GM12878 (cell line): ENCODE measurements around the gene PLA2G4A. TPM values are rescaled to one million over a fixed set of nuclear protein-coding genes. Genes with fewer than 3 reads are reported as not detected.

Experiments
- ATAC-seq: fragments of 200-7000 bp; cut with Tn5 transposase; 3 replicates; pipeline ENCODE4 v1.9.1; 2020; ENCODE audit warnings: mild to moderate bottlenecking, moderate library complexity
- BruUV-seq: library from RNA; stranded (reverse); fragments of 400-500 nt; replicated peaks from 2 replicates; lab custom pipeline; 2021; lab: Mats Ljungman, UMichigan
- CTCF ChIA-PET: fragments of 300-600 bp; sonication (Branson Sonifier 250); formaldehyde crosslinking; extraction: SDS; loops from one replicate; lab custom pipeline; 2021; ENCODE audit warnings: inconsistent platforms; lab: Yijun Ruan, JAX
- POLR2A ChIA-PET: fragments of 350-600 bp; formaldehyde crosslinking; extraction: SDS; loops from one replicate; lab custom pipeline; 2021; ENCODE audit warnings: inconsistent platforms; lab: Charles Lee
- RAD21 ChIA-PET: fragments of 300-600 bp; sonication (Branson Sonifier 250); formaldehyde crosslinking; loops from one replicate; lab custom pipeline; 2023; ENCODE audit warnings: antibody characterized with exemption; ENCODE audit not compliant: unreplicated experiment; lab: Charles Lee
- SMC1A ChIA-PET: fragments of 300-600 bp; sonication (Branson Sonifier 250); formaldehyde crosslinking; loops from one replicate; lab custom pipeline; 2023; ENCODE audit not compliant: unreplicated experiment, uncharacterized antibody; lab: Charles Lee
- DNase-seq: peaks from one replicate; pipeline ENCODE4 v3.0.0-alpha.2; 2011; ENCODE audit warnings: low read depth, low spot score
- FAIRE-seq: peaks from 3 replicates; lab custom pipeline; 2011; peaks lifted over from hg19 to GRCh38; lab: Jason Lieb, UNC
- H2AFZ ChIP-seq: 2 replicates; pipeline ENCODE4 v1.6.0; 2011; ENCODE audit warnings: low read depth, low read length, control low read depth; ENCODE audit not compliant: control insufficient read depth
- H3K27ac ChIP-seq: 2 replicates; pipeline ENCODE4 v1.5.1; 2011; ENCODE audit warnings: control low read depth; ENCODE audit not compliant: control insufficient read depth, insufficient read depth
- H3K27me3 ChIP-seq, 2 experiments: replicated peaks in 1 of 2; 2 replicates each; pipeline versions ENCODE4 v1.6.0 to v1.6.1; 2011; ENCODE audit warnings: low read length in 1 of 2; ENCODE audit not compliant: control insufficient read depth in 2 of 2, insufficient read depth in 2 of 2
- H3K36me3 ChIP-seq, 2 experiments: 2 replicates each; pipeline ENCODE4 v1.5.1; 2011; ENCODE audit warnings: low read length in 1 of 2; ENCODE audit not compliant: control insufficient read depth in 2 of 2, insufficient read depth in 2 of 2
- H3K4me1 ChIP-seq: 2 replicates; pipeline ENCODE4 v1.6.1; 2011; ENCODE audit warnings: mild to moderate bottlenecking, low read length, moderate library complexity, mixed read lengths; ENCODE audit not compliant: control insufficient read depth, insufficient read depth
- H3K4me2 ChIP-seq: 2 replicates; pipeline ENCODE4 v1.6.0; 2011; ENCODE audit warnings: control low read depth; ENCODE audit not compliant: control insufficient read depth, insufficient read depth
- H3K4me3 ChIP-seq: fragments of 200-600 bp; sonication (generic); 2 replicates; pipeline ENCODE4 v1.5.1; 2016
- H3K79me2 ChIP-seq: 2 replicates; pipeline ENCODE4 v1.6.0; 2011; ENCODE audit warnings: low read length; ENCODE audit not compliant: control insufficient read depth, insufficient read depth
- H3K9ac ChIP-seq: 2 replicates; pipeline ENCODE4 v1.8.0; 2011; ENCODE audit warnings: low read length, control low read depth, mixed read lengths; ENCODE audit not compliant: control insufficient read depth, insufficient read depth
- H3K9me3 ChIP-seq: replicated peaks from 3 replicates; pipeline ENCODE4 v1.5.1; 2011; ENCODE audit warnings: mild to moderate bottlenecking, low read length; ENCODE audit not compliant: control insufficient read depth, insufficient read depth
- H4K20me1 ChIP-seq: 2 replicates; pipeline ENCODE4 v1.6.0; 2011; ENCODE audit not compliant: control insufficient read depth, insufficient read depth
- BCL11A ChIP-seq: IDR thresholded peaks from 2 replicates; pipeline ENCODE4 v1.6.1; 2011; ENCODE audit warnings: low read depth, low read length
- ESRRA ChIP-seq: IDR thresholded peaks from 2 replicates; pipeline ENCODE4 v1.6.1; 2012; ENCODE audit warnings: mild to moderate bottlenecking, low read length, improper control_type of control experiment
- FOXM1 ChIP-seq: IDR thresholded peaks from 2 replicates; pipeline ENCODE4 v1.6.1; 2012; ENCODE audit warnings: low read depth, mild to moderate bottlenecking, inconsistent platforms, low read length, moderate library complexity
- HDGF ChIP-seq: fragments of 450-650 bp; IDR thresholded peaks from 2 replicates; pipeline ENCODE4 v1.6.1; 2016; ENCODE audit warnings: antibody characterized with exemption
- JUND ChIP-seq: IDR thresholded peaks from 2 replicates; pipeline ENCODE4 v1.6.1; 2012; ENCODE audit warnings: low read depth, mild to moderate bottlenecking, low read length, improper control_type of control experiment, moderate library complexity
- MEF2A ChIP-seq: IDR thresholded peaks from 2 replicates; pipeline ENCODE4 v1.6.1; 2011; ENCODE audit warnings: low read depth, mild to moderate bottlenecking, low read length, moderate library complexity; ENCODE audit not compliant: insufficient read depth
- MYB ChIP-seq: fragments of 150-350 bp; IDR thresholded peaks from 2 replicates; pipeline ENCODE4 v1.6.1; 2014; ENCODE audit warnings: mild to moderate bottlenecking, low read depth, low read length, borderline replicate concordance
- NFXL1 ChIP-seq: fragments of 450-650 bp; IDR thresholded peaks from 2 replicates; pipeline ENCODE4 v1.6.1; 2017; ENCODE audit warnings: antibody characterized with exemption, mild to moderate bottlenecking, borderline replicate concordance
- NR2C2 ChIP-seq: IDR thresholded peaks from 2 replicates; pipeline ENCODE4 v1.6.1; 2011; ENCODE audit warnings: borderline replicate concordance, low read depth; ENCODE audit not compliant: control insufficient read depth, insufficient read length
- POLR2A ChIP-seq: IDR thresholded peaks from 2 replicates; pipeline ENCODE4 v1.6.1; 2011; ENCODE audit warnings: low read depth, mild to moderate bottlenecking, low read length
- RAD21 ChIP-seq: IDR thresholded peaks from 2 replicates; pipeline ENCODE4 v1.6.1; 2011; ENCODE audit warnings: mild to moderate bottlenecking, low read depth, low read length, moderate library complexity; ENCODE audit not compliant: insufficient read depth
- RAD51 ChIP-seq: fragments of 450-650 bp; IDR thresholded peaks from 2 replicates; pipeline ENCODE4 v1.6.1; 2016; ENCODE audit warnings: moderate library complexity, mild to moderate bottlenecking, inconsistent platforms
- RUNX3 ChIP-seq: IDR thresholded peaks from 2 replicates; pipeline ENCODE4 v1.6.1; 2012; ENCODE audit warnings: low read length, inconsistent platforms
- SMAD1 ChIP-seq: fragments of 450-650 bp; IDR thresholded peaks from 2 replicates; pipeline ENCODE4 v1.6.1; 2018; ENCODE audit warnings: mild to moderate bottlenecking, low read depth; ENCODE audit not compliant: partially characterized antibody
- SMC3 ChIP-seq: IDR thresholded peaks from 2 replicates; pipeline ENCODE4 v1.6.1; 2011; ENCODE audit warnings: low read length, improper control_type of control experiment, borderline replicate concordance
- STAT1 ChIP-seq: fragments of 450-650 bp; conservative IDR thresholded peaks from 2 replicates; pipeline ENCODE4 v1.6.1; 2014; ENCODE audit warnings: antibody characterized with exemption, mild to moderate bottlenecking
- SUPT20H ChIP-seq: IDR thresholded peaks from 2 replicates; pipeline ENCODE4 v1.6.1; 2011; ENCODE audit warnings: low read depth, mild to moderate bottlenecking, low read length, moderate library complexity, borderline replicate concordance; ENCODE audit not compliant: control insufficient read depth
- ZBED1 ChIP-seq: IDR thresholded peaks from 2 replicates; pipeline ENCODE4 v1.6.1; 2016; ENCODE audit warnings: borderline replicate concordance
- ZSCAN29 ChIP-seq: fragments of 450-650 bp; IDR thresholded peaks from 2 replicates; pipeline ENCODE4 v1.6.1; 2017; ENCODE audit warnings: mild to moderate bottlenecking, moderate library complexity
- WGBS: methylation state at CpG from one replicate; pipeline ENCODE4 v1.1.6; 2016; ENCODE audit warnings: low lambda C conversion rate; ENCODE audit not compliant: insufficient replicate concordance, insufficient coverage; ENCODE audit errors: missing lambda C conversion rate; 5-methylcytosine and 5-hydroxymethylcytosine counted together
- in situ Hi-C: fragments of 300-500 bp; cut with MboI; formaldehyde crosslinking; loops from 9 replicates; pipeline ENCODE4 v1.14.3; 2018; ENCODE audit warnings: mixed read lengths
- intact Hi-C: fragments of 100-400 bp; cut with micrococcal nuclease; formaldehyde crosslinking; loops from one replicate; pipeline ENCODE4 v1.14.2; 2022; ENCODE audit not compliant: unreplicated experiment
- polyA plus RNA-seq, 11 experiments: library from polyadenylated mRNA; depleted of rRNA in 4 of 11; unstranded in 6 of 11; stranded (reverse) in 5 of 11; fragments of >200 nt; fragmentation: Nextera tagmentation in 4 of 11; fragmentation: Illumina TruSeq in 1 of 11; extraction: Ambion mirVana in 4 of 11; extraction: Trizol in 1 of 11; gene quantifications; 1 replicate in 1 of 11; 2 replicates in 10 of 11; pipeline versions ENCODE4 v1.2.1 to v1.2.3, GENCODE V29; 2011 to 2016; ENCODE audit warnings: inconsistent platforms in 2 of 11, missing spikeins in 2 of 11, low read depth in 1 of 11
- total RNA-seq, 4 experiments: library from RNA; depleted of rRNA in 3 of 4; stranded (reverse); fragments of >200 nt in 3 of 4; fragmentation: Illumina TruSeq in 1 of 4; extraction: Trizol in 1 of 4; gene quantifications; 2 replicates each; pipeline versions ENCODE4 v1.2.1 to v1.2.3, GENCODE V29; 2013 to 2021
- TF ChIP-seq, protein P1 (sequence below): IDR thresholded peaks from 2 replicates; pipeline ENCODE4 v1.6.1; 2012; ENCODE audit warnings: low read depth, low read length, improper control_type of control experiment
- TF ChIP-seq, protein P2 (sequence below): fragments of 450-650 bp; IDR thresholded peaks from 2 replicates; pipeline ENCODE4 v1.6.1; 2016; ENCODE audit warnings: mild to moderate bottlenecking
- TF ChIP-seq, protein P3 (sequence below): IDR thresholded peaks from 2 replicates; pipeline ENCODE4 v1.6.1; 2012; ENCODE audit warnings: low read length, inconsistent platforms

The PLA2G4A gene
- total and polyA plus RNA-seq, 10 of the 15 experiments (the other 5 are each of a cell fraction or from before 2014, with no cell fraction given), result 0.70 to 3.3 (median 1.5) TPM; not detected in 1

DNA sequence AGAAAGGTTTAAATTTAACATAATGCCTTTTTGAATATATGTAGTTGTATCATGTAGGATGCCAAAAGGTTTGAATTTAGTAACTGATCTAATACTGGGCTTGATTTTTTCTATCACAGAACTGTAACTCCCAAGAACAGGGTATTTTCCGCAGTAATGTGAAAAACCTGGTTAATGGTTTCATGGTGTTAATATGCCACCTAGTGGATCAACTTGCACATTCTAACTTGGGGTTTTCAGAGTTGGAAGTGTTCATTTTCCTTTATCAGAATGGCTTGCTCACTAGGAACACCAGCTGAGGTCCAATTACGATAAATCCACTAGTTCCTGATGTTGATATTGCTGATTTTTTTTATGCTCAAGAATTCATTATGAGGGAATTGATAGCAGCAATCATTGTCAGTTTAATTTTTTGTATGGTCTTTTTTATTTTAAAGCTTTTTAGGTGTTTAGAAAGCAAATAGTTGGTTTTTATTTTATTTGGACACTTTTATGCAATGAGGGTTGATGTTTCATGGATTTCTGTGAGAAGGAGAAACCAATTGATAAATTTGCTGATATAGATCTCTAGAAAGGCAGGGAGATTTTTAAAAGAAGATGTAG, 157.2 kb downstream of the PLA2G4A start:
- DNase-seq (no peak), FAIRE-seq (peak; percentile 81), ATAC-seq (peak; percentile 83)
- H3K79me2 ChIP-seq, result no peaks in the 10 kb centered on the region
- no peaks in the 10 kb centered on the region for H3K36me3 ChIP-seq
- H3K27me3 ChIP-seq, result no peaks in the 10 kb centered on the region
- H3K4me2 ChIP-seq, result no peak overlapping the region
- no peak overlapping the region for H3K9ac ChIP-seq
- no TSS peak for BruUV-seq
- no peak overlapping the region for H3K27ac ChIP-seq
- 0% methylated on average over 2 of the region's 2 CpGs for WGBS
- H3K4me3 ChIP-seq, result no peak overlapping the region
- H2AFZ ChIP-seq, result no peak overlapping the region
- H3K9me3 ChIP-seq, result no peaks in the 10 kb centered on the region
- RAD21 ChIA-PET, result interaction anchor here (0.9 to 1.7 kb wide), 12 partner anchors 26 to 611 kb away, joined by 3 to 14 read pairs (median 4); partner anchors contain the start of genes ODR4 and TPR
- POLR2A ChIA-PET, result no interaction called here
- H4K20me1 ChIP-seq, result no peaks in the 10 kb centered on the region
- SMC1A ChIA-PET, result interaction anchor here (0.7 to 4.1 kb wide), 17 partner anchors 8 to 641 kb away, joined by 3 to 25 read pairs (median 4); no protein-coding TSS in a partner anchor
- in situ Hi-C loops, result loop anchor here (5.0 to 10.0 kb wide), 4 partner anchors 261 to 581 kb away; no protein-coding TSS in a partner anchor
- CTCF ChIA-PET, result interaction anchor here (0.7 to 1.7 kb wide), 30 partner anchors 9 to 678 kb away, joined by 3 to 14 read pairs (median 4); partner anchors contain the start of gene TPR
- no peaks in the 10 kb centered on the region for H3K4me1 ChIP-seq
- intact Hi-C loops, result loop anchor here (1.0 to 10.0 kb wide), 6 partner anchors 263 to 681 kb away; partner anchors contain the start of genes ODR4 and TPR
- TF ChIP-seq NR2C2, result no peak
- no peak for TF ChIP-seq SUPT20H
- TF ChIP-seq JUND, result no peak
- TF ChIP-seq RAD51, result no peak
- TF ChIP-seq ZSCAN29, result peak; percentile 65; the same call in 1 of the 2 replicates
- TF ChIP-seq ZBED1, result no peak
- peak; percentile 91 for TF ChIP-seq SMC3
- no peak for TF ChIP-seq ESRRA
- TF ChIP-seq NFXL1, result no peak
- TF ChIP-seq MEF2A, result no peak
- TF ChIP-seq, protein P1, sequence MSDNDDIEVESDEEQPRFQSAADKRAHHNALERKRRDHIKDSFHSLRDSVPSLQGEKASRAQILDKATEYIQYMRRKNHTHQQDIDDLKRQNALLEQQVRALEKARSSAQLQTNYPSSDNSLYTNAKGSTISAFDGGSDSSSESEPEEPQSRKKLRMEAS, result no peak
- TF ChIP-seq BCL11A, result no peak
- TF ChIP-seq FOXM1, result peak; percentile 53; the same call in 1 of the 2 replicates
- TF ChIP-seq RUNX3, result peak; percentile 33; the same call in 1 of the 2 replicates
- no peak for TF ChIP-seq STAT1
- TF ChIP-seq, protein P2, sequence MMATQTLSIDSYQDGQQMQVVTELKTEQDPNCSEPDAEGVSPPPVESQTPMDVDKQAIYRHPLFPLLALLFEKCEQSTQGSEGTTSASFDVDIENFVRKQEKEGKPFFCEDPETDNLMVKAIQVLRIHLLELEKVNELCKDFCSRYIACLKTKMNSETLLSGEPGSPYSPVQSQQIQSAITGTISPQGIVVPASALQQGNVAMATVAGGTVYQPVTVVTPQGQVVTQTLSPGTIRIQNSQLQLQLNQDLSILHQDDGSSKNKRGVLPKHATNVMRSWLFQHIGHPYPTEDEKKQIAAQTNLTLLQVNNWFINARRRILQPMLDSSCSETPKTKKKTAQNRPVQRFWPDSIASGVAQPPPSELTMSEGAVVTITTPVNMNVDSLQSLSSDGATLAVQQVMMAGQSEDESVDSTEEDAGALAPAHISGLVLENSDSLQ, result no peak
- no peak for TF ChIP-seq HDGF
- no peak for TF ChIP-seq MYB
- peak; percentile 97 for TF ChIP-seq RAD21
- TF ChIP-seq, protein P3, sequence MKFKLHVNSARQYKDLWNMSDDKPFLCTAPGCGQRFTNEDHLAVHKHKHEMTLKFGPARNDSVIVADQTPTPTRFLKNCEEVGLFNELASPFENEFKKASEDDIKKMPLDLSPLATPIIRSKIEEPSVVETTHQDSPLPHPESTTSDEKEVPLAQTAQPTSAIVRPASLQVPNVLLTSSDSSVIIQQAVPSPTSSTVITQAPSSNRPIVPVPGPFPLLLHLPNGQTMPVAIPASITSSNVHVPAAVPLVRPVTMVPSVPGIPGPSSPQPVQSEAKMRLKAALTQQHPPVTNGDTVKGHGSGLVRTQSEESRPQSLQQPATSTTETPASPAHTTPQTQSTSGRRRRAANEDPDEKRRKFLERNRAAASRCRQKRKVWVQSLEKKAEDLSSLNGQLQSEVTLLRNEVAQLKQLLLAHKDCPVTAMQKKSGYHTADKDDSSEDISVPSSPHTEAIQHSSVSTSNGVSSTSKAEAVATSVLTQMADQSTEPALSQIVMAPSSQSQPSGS, result 0 out of 2 replicates have a peak, but pooled peaks have one; percentile 18
- TF ChIP-seq SMAD1, result no peak
- TF ChIP-seq POLR2A, result no peak
